ENCODE data around the gene LRIT1.

DNA sequence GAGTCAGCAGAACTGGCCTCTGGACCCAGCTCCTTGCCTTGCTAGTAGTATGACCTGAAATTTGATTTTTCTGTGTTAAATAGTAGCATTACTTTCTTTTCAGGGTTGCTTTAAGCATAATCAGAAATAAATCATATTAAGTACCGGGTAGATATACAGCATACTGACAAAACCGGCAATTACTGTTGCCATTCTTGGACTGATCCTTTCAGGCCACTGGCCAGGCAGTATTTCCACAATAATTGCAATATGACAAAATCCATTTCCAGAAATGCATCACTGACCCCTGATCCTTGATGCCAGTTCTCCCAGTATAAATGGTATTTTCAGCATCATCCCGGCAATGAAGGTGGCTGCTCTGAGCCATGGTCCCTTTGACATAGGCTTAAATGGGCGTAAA, 6.9 kb downstream of the LRIT1 start:
- TF ChIP-seq, protein P1, sequence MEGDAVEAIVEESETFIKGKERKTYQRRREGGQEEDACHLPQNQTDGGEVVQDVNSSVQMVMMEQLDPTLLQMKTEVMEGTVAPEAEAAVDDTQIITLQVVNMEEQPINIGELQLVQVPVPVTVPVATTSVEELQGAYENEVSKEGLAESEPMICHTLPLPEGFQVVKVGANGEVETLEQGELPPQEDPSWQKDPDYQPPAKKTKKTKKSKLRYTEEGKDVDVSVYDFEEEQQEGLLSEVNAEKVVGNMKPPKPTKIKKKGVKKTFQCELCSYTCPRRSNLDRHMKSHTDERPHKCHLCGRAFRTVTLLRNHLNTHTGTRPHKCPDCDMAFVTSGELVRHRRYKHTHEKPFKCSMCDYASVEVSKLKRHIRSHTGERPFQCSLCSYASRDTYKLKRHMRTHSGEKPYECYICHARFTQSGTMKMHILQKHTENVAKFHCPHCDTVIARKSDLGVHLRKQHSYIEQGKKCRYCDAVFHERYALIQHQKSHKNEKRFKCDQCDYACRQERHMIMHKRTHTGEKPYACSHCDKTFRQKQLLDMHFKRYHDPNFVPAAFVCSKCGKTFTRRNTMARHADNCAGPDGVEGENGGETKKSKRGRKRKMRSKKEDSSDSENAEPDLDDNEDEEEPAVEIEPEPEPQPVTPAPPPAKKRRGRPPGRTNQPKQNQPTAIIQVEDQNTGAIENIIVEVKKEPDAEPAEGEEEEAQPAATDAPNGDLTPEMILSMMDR (IDR thresholded peaks at IDR 0.05): no peak
- no peak for TF ChIP-seq POLR2A (IDR thresholded peaks at IDR 0.05)
